Tibial artery (tissue), 4 donors: ENCODE data around the gene CLPSL2.

Experiments
- DNase-seq, 2 donors: peaks; one replicate each; pipeline ENCODE4 v3.0.0-alpha.2; 2019
- H3K27ac ChIP-seq, 2 donors: fragments of 200-600 bp; sonication (generic) in 1 of 2; 1 replicate in 1 of 2; 2 replicates in 1 of 2; pipeline ENCODE4 v1.5.1; 2018 to 2019; ENCODE audit warnings: mild to moderate bottlenecking in 1 of 2
- H3K27me3 ChIP-seq, 2 donors: fragments of 200-600 bp; sonication (generic) in 1 of 2; one replicate each; pipeline versions ENCODE4 v1.5.1 to v1.6.0; 2016 to 2019
- H3K36me3 ChIP-seq, 3 donors: fragments of 200-600 bp; sonication (generic) in 2 of 3; one replicate each; pipeline ENCODE4 v1.5.1; 2016 to 2019; ENCODE audit warnings: mild to moderate bottlenecking in 2 of 3
- H3K4me1 ChIP-seq, 4 donors: fragments of 200-600 bp; sonication (generic) in 2 of 4; 1 replicate in 3 of 4; 2 replicates in 1 of 4; pipeline ENCODE4 v1.5.1; 2016 to 2019
- H3K4me3 ChIP-seq, 2 donors: fragments of 200-600 bp; sonication (generic) in 1 of 2; 1 replicate in 1 of 2; 2 replicates in 1 of 2; pipeline ENCODE4 v1.5.1; 2018 to 2019; ENCODE audit warnings: mild to moderate bottlenecking in 2 of 2
- H3K9me3 ChIP-seq, 3 donors: fragments of 200-600 bp; sonication (generic) in 1 of 3; one replicate each; pipeline ENCODE4 v1.5.1; 2016 to 2019
- CTCF ChIP-seq, 2 experiments: fragments of 200-600 bp in 1 of 2; fragments of 450-650 bp in 1 of 2; IDR thresholded peaks; one replicate each; pipeline ENCODE4 v1.5.1; 2017 to 2019; ENCODE audit warnings: antibody characterized with exemption in 2 of 2, mild to moderate bottlenecking in 1 of 2, moderate library complexity in 1 of 2
- intact Hi-C: fragments of 100-400 bp; cut with DNase I; formaldehyde crosslinking; loops from one replicate; pipeline ENCODE4 v1.15.0; 2023; ENCODE audit warnings: low total_unique reads

CLPSL2 gene

GRCh38 chr6:35798706-35799105 is 22.3 kb downstream of the CLPSL2 start:
- no peak overlapping the region for H3K4me3 ChIP-seq
- H3K36me3 ChIP-seq, result no peaks in the 10 kb centered on the region
- intact Hi-C loops, result loop anchor here (1.0 kb wide), 1 partner anchor 11 kb away; no protein-coding TSS in a partner anchor
- DNase-seq, result no peak
- TF ChIP-seq CTCF (IDR thresholded peaks at IDR 0.05), result no peak
- H3K27me3 ChIP-seq, result peaks cover 0 to 36% of the 10 kb centered on the region in 2 donors
- no peaks in the 10 kb centered on the region for H3K4me1 ChIP-seq
- H3K27ac ChIP-seq, result no peak overlapping the region
- H3K9me3 ChIP-seq, result no peaks in the 10 kb centered on the region

GRCh38 chr6:35801148-35801547 is 24.8 kb downstream of the CLPSL2 start:
- H3K27me3 ChIP-seq, result peaks cover 0 to 40% of the 10 kb centered on the region in 2 donors
- TF ChIP-seq CTCF (IDR thresholded peaks at IDR 0.05), result no peak
- H3K4me3 ChIP-seq, result no peak overlapping the region
- peaks cover 0 to 8% (median 3%) of the 10 kb centered on the region in 4 donors for H3K4me1 ChIP-seq
- H3K27ac ChIP-seq, result no peak overlapping the region
- no peaks in the 10 kb centered on the region for H3K36me3 ChIP-seq
- no peak for DNase-seq
- H3K9me3 ChIP-seq, result no peaks in the 10 kb centered on the region
- intact Hi-C loops, result no loop called here

GRCh38 chr6:35804996-35805736 is 28.8 kb downstream of the CLPSL2 start, which contains the start of gene LHFPL5:
LHFPL5 (plus strand) TSS chr6:35805352; CDS start chr6:35805671, 319 bp downstream.
- intact Hi-C loops, result no loop called here
- no peak for TF ChIP-seq CTCF (IDR thresholded peaks at IDR 0.05)
- Histone ChIP-seq H3K4me3 (no peak within 1 kb of the TSS), H3K4me1 (peaks cover 0 to 8% (median 3%) of the 10 kb centered on the region in 4 donors), H3K36me3 (no peaks in the 10 kb centered on the region), H3K27me3 (peaks cover 0 to 44% of the 10 kb centered on the region in 2 donors), H3K27ac (no peak within 1 kb of the TSS), H3K9me3 (no peaks in the 10 kb centered on the region)
- no peak for DNase-seq

DNA sequence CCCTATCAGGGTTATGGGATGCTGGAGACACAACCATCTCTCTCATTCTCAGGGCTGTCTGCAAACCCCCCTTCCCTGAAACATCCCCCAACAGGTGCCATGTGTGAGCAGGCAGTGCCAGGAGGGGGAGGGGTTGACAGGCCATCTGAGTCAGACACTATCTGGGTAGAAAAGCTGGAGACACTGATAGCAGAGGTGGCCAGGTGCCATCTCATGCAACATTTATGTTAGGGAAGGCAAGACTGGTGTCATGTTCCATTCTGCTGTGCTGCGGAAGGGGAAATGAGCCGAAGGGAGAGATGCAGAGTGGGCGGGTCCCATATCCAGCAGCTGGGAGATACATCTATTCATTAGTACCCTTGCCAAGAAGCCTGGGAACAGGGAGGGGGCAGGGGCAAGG is 32.3 kb downstream of the CLPSL2 start:
- Histone ChIP-seq H3K27me3 (peaks cover 0 to 44% of the 10 kb centered on the region in 2 donors), H3K9me3 (no peaks in the 10 kb centered on the region), H3K36me3 (no peaks in the 10 kb centered on the region), H3K27ac (no peak overlapping the region), H3K4me3 (no peak overlapping the region), H3K4me1 (peaks cover 0 to 8% (median 3%) of the 10 kb centered on the region in 4 donors)
- intact Hi-C loops, result no loop called here
- TF ChIP-seq CTCF (IDR thresholded peaks at IDR 0.05), result no peak
- DNase-seq, result no peak

GRCh38 chr6:35809809-35810208 is 33.4 kb downstream of the CLPSL2 start:
- no peak overlapping the region for H3K27ac ChIP-seq
- intact Hi-C loops, result no loop called here
- no peaks in the 10 kb centered on the region for H3K36me3 ChIP-seq
- H3K4me3 ChIP-seq, result no peak overlapping the region
- H3K4me1 ChIP-seq, result peaks cover 0 to 8% (median 3%) of the 10 kb centered on the region in 4 donors
- no peak for DNase-seq
- H3K9me3 ChIP-seq, result no peaks in the 10 kb centered on the region
- TF ChIP-seq CTCF (IDR thresholded peaks at IDR 0.05), result no peak
- peaks cover 0 to 50% of the 10 kb centered on the region in 2 donors for H3K27me3 ChIP-seq
